Measurements from ENCODE around the gene PRRT3.

- no peak for TF ChIP-seq CTCF (IDR thresholded peaks at IDR 0.05; ENCODE audit: low read depth, low read length)
- no peak for TF ChIP-seq EZH2phosphoT487 (IDR thresholded peaks at IDR 0.05; ENCODE audit: low read depth)
Measured at GRCh38 chr3:9914011-9914410, 38.2 kb downstream of the PRRT3 start.
